Measurements from ENCODE around the gene KCNK5.

KCNK5 gene

GRCh38 chr6:39184906-39185580 lies 44.2 kb downstream of the KCNK5 start:
- WGBS: 93% methylated on average over 5 of the region's 5 CpGs
- H3K9ac ChIP-seq (ENCODE audit: low read depth, low read length): no peak overlapping the region
- H3K4me3 ChIP-seq (ENCODE audit: low read length): no peak overlapping the region
- peaks cover 17% of the 10 kb centered on the region; the same call in 1 of the 2 replicates for H3K36me3 ChIP-seq (ENCODE audit: insufficient read depth, low read length)
- H3K27ac ChIP-seq (ENCODE audit: low read depth, low read length): no peak overlapping the region
- H3K4me1 ChIP-seq (ENCODE audit: insufficient read depth, low read length): no peaks in the 10 kb centered on the region
- H3K9me3 ChIP-seq (ENCODE audit: insufficient read depth, low read depth, low read length): no peaks in the 10 kb centered on the region
- no peaks in the 10 kb centered on the region for H3K27me3 ChIP-seq (ENCODE audit: insufficient read depth, low read length)

GRCh38 chr6:39182604-39183003 lies 46.7 kb downstream of the KCNK5 start:
- Histone ChIP-seq H3K36me3 (ENCODE audit: insufficient read depth, low read length) (no peaks in the 10 kb centered on the region), H3K4me1 (ENCODE audit: insufficient read depth, low read length) (no peaks in the 10 kb centered on the region), H3K4me3 (ENCODE audit: low read length) (no peak overlapping the region), H3K9ac (ENCODE audit: low read depth, low read length) (no peak overlapping the region), H3K9me3 (ENCODE audit: insufficient read depth, low read depth, low read length) (peaks cover under 1% of the 10 kb centered on the region; the same call in 1 of the 2 replicates), H3K27me3 (ENCODE audit: insufficient read depth, low read length) (no peaks in the 10 kb centered on the region), H3K27ac (ENCODE audit: low read depth, low read length) (no peak overlapping the region)
- 96% methylated on average over 3 of the region's 3 CpGs for WGBS

- H3K4me3 ChIP-seq (ENCODE audit: low read length): no peak overlapping the region
- 95% methylated on average over 4 of the region's 4 CpGs for WGBS
These were observed 47.4 kb downstream of the KCNK5 start for GRCh38 chr6:39181826-39182225.

GRCh38 chr6:39181333-39181732 lies 47.9 kb downstream of the KCNK5 start:
- Histone ChIP-seq H3K27me3 (ENCODE audit: insufficient read depth, low read length) (no peaks in the 10 kb centered on the region), H3K9ac (ENCODE audit: low read depth, low read length) (no peak overlapping the region), H3K4me1 (ENCODE audit: insufficient read depth, low read length) (no peaks in the 10 kb centered on the region), H3K27ac (ENCODE audit: low read depth, low read length) (no peak overlapping the region), H3K9me3 (ENCODE audit: insufficient read depth, low read depth, low read length) (peaks cover 11% of the 10 kb centered on the region; the same call in 1 of the 2 replicates), H3K36me3 (ENCODE audit: insufficient read depth, low read length) (no peaks in the 10 kb centered on the region), H3K4me3 (ENCODE audit: low read length) (no peak overlapping the region)
- WGBS: 91% methylated on average over 6 of the region's 6 CpGs

More at GRCh38 chr6:39181826-39182225, 47.4 kb downstream of the KCNK5 start:
- no peaks in the 10 kb centered on the region for H3K4me1 ChIP-seq (ENCODE audit: insufficient read depth, low read length)
- no peaks in the 10 kb centered on the region for H3K27me3 ChIP-seq (ENCODE audit: insufficient read depth, low read length)
- no peaks in the 10 kb centered on the region for H3K36me3 ChIP-seq (ENCODE audit: insufficient read depth, low read length)
- H3K9me3 ChIP-seq (ENCODE audit: insufficient read depth, low read depth, low read length): peaks cover 8% of the 10 kb centered on the region; the same call in 1 of the 2 replicates
- no peak overlapping the region for H3K27ac ChIP-seq (ENCODE audit: low read depth, low read length)
- no peak overlapping the region for H3K9ac ChIP-seq (ENCODE audit: low read depth, low read length)

- Histone ChIP-seq H3K4me3 (ENCODE audit: low read length) (no peak overlapping the region), H3K27ac (ENCODE audit: low read depth, low read length) (no peak overlapping the region), H3K27me3 (ENCODE audit: insufficient read depth, low read length) (no peaks in the 10 kb centered on the region), H3K9ac (ENCODE audit: low read depth, low read length) (no peak overlapping the region), H3K36me3 (ENCODE audit: insufficient read depth, low read length) (no peaks in the 10 kb centered on the region), H3K4me1 (ENCODE audit: insufficient read depth, low read length) (no peaks in the 10 kb centered on the region), H3K9me3 (ENCODE audit: insufficient read depth, low read depth, low read length) (peaks cover 11% of the 10 kb centered on the region; the same call in 1 of the 2 replicates)
- 94% methylated on average over 4 of the region's 4 CpGs for WGBS
These were observed 50.5 kb downstream of the KCNK5 start for GRCh38 chr6:39178804-39179203.

- H3K4me3 ChIP-seq (ENCODE audit: low read length): no peak overlapping the region
- H3K27me3 ChIP-seq (ENCODE audit: insufficient read depth, low read length): no peaks in the 10 kb centered on the region
- WGBS: 85% methylated on average over 5 of the region's 8 CpGs
- H3K9me3 ChIP-seq (ENCODE audit: insufficient read depth, low read depth, low read length): peaks cover 11% of the 10 kb centered on the region; the same call in 1 of the 2 replicates
- no peak overlapping the region for H3K27ac ChIP-seq (ENCODE audit: low read depth, low read length)
- no peak overlapping the region for H3K9ac ChIP-seq (ENCODE audit: low read depth, low read length)
- H3K36me3 ChIP-seq (ENCODE audit: insufficient read depth, low read length): no peaks in the 10 kb centered on the region
- no peaks in the 10 kb centered on the region for H3K4me1 ChIP-seq (ENCODE audit: insufficient read depth, low read length)
These were observed 51.0 kb downstream of the KCNK5 start for GRCh38 chr6:39178235-39178634.

- no peak overlapping the region for H3K9ac ChIP-seq (ENCODE audit: low read depth, low read length)
- WGBS: 97% methylated on average over 1 of the region's 1 CpG
- H3K36me3 ChIP-seq (ENCODE audit: insufficient read depth, low read length): no peaks in the 10 kb centered on the region
- H3K9me3 ChIP-seq (ENCODE audit: insufficient read depth, low read depth, low read length): peaks cover 12% of the 10 kb centered on the region; the same call in 1 of the 2 replicates
- no peak overlapping the region for H3K27ac ChIP-seq (ENCODE audit: low read depth, low read length)
- no peaks in the 10 kb centered on the region for H3K27me3 ChIP-seq (ENCODE audit: insufficient read depth, low read length)
- H3K4me3 ChIP-seq (ENCODE audit: low read length): no peak overlapping the region
- H3K4me1 ChIP-seq (ENCODE audit: insufficient read depth, low read length): no peaks in the 10 kb centered on the region
These were observed 52.1 kb downstream of the KCNK5 start for GRCh38 chr6:39177130-39177529.

- Histone ChIP-seq H3K4me3 (ENCODE audit: low read length) (no peak overlapping the region), H3K9me3 (ENCODE audit: insufficient read depth, low read depth, low read length) (peaks cover 21% of the 10 kb centered on the region), H3K27ac (ENCODE audit: low read depth, low read length) (no peak overlapping the region), H3K9ac (ENCODE audit: low read depth, low read length) (no peak overlapping the region), H3K36me3 (ENCODE audit: insufficient read depth, low read length) (no peaks in the 10 kb centered on the region), H3K4me1 (ENCODE audit: insufficient read depth, low read length) (no peaks in the 10 kb centered on the region), H3K27me3 (ENCODE audit: insufficient read depth, low read length) (no peaks in the 10 kb centered on the region)
- 87% methylated on average over 6 of the region's 6 CpGs for WGBS
These were observed 56.0 kb downstream of the KCNK5 start for GRCh38 chr6:39173270-39173669.

- 79% methylated on average over 4 of the region's 5 CpGs for WGBS
- H3K4me1 ChIP-seq (ENCODE audit: insufficient read depth, low read length): no peaks in the 10 kb centered on the region
These were observed 56.9 kb downstream of the KCNK5 start for GRCh38 chr6:39172377-39172757.

GRCh38 chr6:39171489-39172376 lies 57.5 kb downstream of the KCNK5 start:
- no peaks in the 10 kb centered on the region for H3K4me1 ChIP-seq (ENCODE audit: insufficient read depth, low read length)
- H3K27ac ChIP-seq (ENCODE audit: low read depth, low read length): no peak overlapping the region
- no peak overlapping the region for H3K9ac ChIP-seq (ENCODE audit: low read depth, low read length)
- H3K9me3 ChIP-seq (ENCODE audit: insufficient read depth, low read depth, low read length): peaks cover 12% of the 10 kb centered on the region
- H3K36me3 ChIP-seq (ENCODE audit: insufficient read depth, low read length): no peaks in the 10 kb centered on the region
- no peak overlapping the region for H3K4me3 ChIP-seq (ENCODE audit: low read length)
- H3K27me3 ChIP-seq (ENCODE audit: insufficient read depth, low read length): peaks cover 4% of the 10 kb centered on the region; the same call in 1 of the 2 replicates
- 94% methylated on average over 4 of the region's 4 CpGs for WGBS

More at GRCh38 chr6:39172377-39172757, 56.9 kb downstream of the KCNK5 start:
- no peaks in the 10 kb centered on the region for H3K36me3 ChIP-seq (ENCODE audit: insufficient read depth, low read length)
- no peaks in the 10 kb centered on the region; the same call in 1 of the 2 replicates for H3K27me3 ChIP-seq (ENCODE audit: insufficient read depth, low read length)
- no peak overlapping the region for H3K9ac ChIP-seq (ENCODE audit: low read depth, low read length)
- H3K4me3 ChIP-seq (ENCODE audit: low read length): no peak overlapping the region
- H3K9me3 ChIP-seq (ENCODE audit: insufficient read depth, low read depth, low read length): peaks cover 18% of the 10 kb centered on the region
- H3K27ac ChIP-seq (ENCODE audit: low read depth, low read length): no peak overlapping the region

- no peak overlapping the region for H3K27ac ChIP-seq (ENCODE audit: low read depth, low read length)
- WGBS: 89% methylated on average over 3 of the region's 3 CpGs
- H3K4me1 ChIP-seq (ENCODE audit: insufficient read depth, low read length): no peaks in the 10 kb centered on the region
- H3K27me3 ChIP-seq (ENCODE audit: insufficient read depth, low read length): peaks cover 4% of the 10 kb centered on the region; the same call in 1 of the 2 replicates
- no peak overlapping the region for H3K9ac ChIP-seq (ENCODE audit: low read depth, low read length)
- no peaks in the 10 kb centered on the region for H3K36me3 ChIP-seq (ENCODE audit: insufficient read depth, low read length)
- H3K4me3 ChIP-seq (ENCODE audit: low read length): no peak overlapping the region
- H3K9me3 ChIP-seq (ENCODE audit: insufficient read depth, low read depth, low read length): peaks cover 9% of the 10 kb centered on the region
These were observed 58.4 kb downstream of the KCNK5 start for GRCh38 chr6:39170860-39171259.

Measured in HUES64 (cell line).